GM21528 (cell line): Measurements from ENCODE around the gene NT5M.
"Not testable (repeated sequence)": the region's sequence is repeated elsewhere in the genome, so short reads cannot be mapped to it uniquely, and the experiment has no call there.

Experiments
- ATAC-seq: cut with Tn5 transposase; IDR thresholded peaks from one replicate; pipeline ENCODE4 v1.9.1; 2021; ENCODE audit warnings: mild to moderate bottlenecking, moderate library complexity; ENCODE audit not compliant: unreplicated experiment, low FRiP score

The NT5M gene

GRCh38 chr17:17303010-17303846 is at the start of gene NT5M:
NT5M (plus strand) TSS chr17:17303373; CDS start chr17:17303551, 178 bp downstream.
- peak; percentile 63 for ATAC-seq

GRCh38 chr17:17253406-17253805 is 49.8 kb upstream of the NT5M start:
- no peak for ATAC-seq

DNA sequence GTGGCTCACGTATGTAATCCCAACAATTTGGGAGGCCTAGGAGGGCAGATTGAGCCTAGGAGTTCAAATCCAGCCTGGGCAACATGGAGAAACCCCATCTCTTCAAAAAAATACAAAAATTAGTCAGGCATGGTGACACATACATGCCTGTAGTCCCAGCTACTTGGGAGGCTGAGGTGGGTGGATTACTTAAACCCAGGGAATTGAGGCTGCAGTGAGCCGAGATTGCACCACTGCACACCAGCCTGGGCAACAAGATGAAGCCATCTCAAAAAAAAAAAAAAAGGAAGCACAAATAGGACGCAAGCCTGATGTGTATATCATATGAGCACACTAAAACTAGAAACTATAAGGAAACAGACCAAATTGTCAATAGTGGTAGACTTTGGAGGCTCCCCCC is 49.1 kb upstream of the NT5M start:
- no peak for ATAC-seq

- not testable (repeated sequence) for ATAC-seq
Observed at GRCh38 chr17:17255689-17256088, 47.5 kb upstream of the NT5M start.

- no peak for ATAC-seq
Observed at GRCh38 chr17:17256316-17256715, 46.9 kb upstream of the NT5M start.

DNA sequence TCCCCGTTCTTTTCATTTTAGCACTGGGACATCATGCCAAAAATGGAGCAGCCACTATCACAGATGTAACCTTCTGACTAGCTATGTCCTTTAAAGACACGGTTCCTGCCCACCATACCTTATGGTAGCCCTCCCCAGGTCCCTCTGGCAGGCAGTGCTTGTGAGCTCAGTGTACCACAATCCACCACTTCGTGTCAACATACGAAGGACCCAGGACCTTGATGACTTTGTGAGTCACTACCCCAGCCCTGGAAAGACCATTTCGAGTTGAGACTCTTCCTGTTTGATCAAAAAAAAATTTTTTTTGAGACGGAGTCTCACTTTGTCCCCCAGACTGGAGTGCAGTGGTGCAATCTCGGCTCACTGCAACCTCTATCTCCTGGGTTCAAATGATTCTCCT is 45.2 kb upstream of the NT5M start:
- no peak for ATAC-seq

- no peak for ATAC-seq
Observed at GRCh38 chr17:17258998-17259397, 44.2 kb upstream of the NT5M start.

GRCh38 chr17:17264430-17264829 is 38.7 kb upstream of the NT5M start:
- ATAC-seq, result no peak

DNA sequence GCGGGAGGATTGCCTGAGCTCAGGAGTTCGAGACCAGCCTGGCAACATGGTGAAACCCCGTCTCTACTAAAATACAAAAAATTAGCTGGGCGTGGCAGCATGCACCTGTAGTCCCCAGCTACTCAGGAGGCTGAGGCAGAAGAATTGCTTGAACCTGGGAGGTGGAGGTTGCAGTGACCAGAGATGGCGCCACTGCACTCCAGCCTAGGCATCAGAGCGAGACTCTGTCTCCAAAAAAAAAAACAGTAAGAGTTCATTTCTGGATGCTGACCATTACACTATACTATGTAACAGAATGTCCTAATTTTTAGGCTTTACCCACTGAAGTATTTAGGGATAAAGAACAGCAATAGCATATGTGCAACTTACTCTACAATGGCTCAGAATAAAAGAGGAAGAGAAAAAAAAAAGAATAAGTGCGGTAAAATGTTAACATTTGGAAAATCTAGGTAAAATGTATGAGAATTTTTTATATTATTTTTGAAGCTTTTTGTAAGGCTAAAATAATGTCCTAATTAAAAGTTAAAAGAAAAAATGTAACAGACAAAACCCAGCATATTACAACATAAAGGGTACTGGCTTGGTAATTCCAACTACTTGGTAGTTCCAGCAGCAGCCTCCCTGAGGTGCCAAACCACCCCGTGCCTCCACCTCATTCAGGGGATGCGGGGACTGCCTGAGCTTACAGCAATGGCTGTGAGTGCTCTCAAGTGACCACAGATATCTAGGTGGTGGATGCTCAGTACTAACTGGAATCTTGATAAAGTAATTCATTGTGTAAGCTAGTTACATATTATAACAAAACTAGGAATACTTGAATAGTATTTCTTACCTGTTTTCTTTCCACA is 33.0 kb upstream of the NT5M start:
- no peak for ATAC-seq

- no peak for ATAC-seq
Observed at GRCh38 chr17:17275971-17276370, 27.2 kb upstream of the NT5M start.

- not testable (repeated sequence) for ATAC-seq
Observed at GRCh38 chr17:17277431-17277830, 25.7 kb upstream of the NT5M start.

GRCh38 chr17:17279316-17279715 is 23.9 kb upstream of the NT5M start:
- no peak for ATAC-seq

- peak; percentile 91 for ATAC-seq
Observed at GRCh38 chr17:17280613-17281549, 22.3 kb upstream of the NT5M start, which contains the start of gene COPS3. COPS3 (minus strand) TSS chr17:17281246; CDS start chr17:17281186, 60 bp downstream.

GRCh38 chr17:17285951-17286350 is 17.2 kb upstream of the NT5M start:
- no peak for ATAC-seq

GRCh38 chr17:17289086-17289485 is 14.1 kb upstream of the NT5M start:
- no peak for ATAC-seq

DNA sequence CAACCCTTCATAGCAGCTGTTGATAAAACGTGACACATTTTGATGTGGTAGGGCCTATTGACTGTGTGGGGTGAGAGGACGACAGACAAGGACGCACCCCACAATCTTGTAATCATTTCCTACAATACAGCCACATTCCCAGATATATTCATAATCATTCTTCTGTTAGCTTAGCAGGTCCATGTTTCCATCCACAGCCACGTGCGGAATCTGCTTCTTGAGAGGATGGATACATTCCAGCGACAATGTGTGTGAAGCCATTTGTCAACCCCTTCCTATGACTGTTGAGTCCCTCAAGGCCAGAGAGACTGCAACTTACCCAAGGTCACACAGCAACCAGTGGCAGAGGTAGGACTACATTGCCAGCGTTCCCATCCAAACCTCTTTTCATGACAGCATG is 13.5 kb upstream of the NT5M start:
- ATAC-seq, result no peak

DNA sequence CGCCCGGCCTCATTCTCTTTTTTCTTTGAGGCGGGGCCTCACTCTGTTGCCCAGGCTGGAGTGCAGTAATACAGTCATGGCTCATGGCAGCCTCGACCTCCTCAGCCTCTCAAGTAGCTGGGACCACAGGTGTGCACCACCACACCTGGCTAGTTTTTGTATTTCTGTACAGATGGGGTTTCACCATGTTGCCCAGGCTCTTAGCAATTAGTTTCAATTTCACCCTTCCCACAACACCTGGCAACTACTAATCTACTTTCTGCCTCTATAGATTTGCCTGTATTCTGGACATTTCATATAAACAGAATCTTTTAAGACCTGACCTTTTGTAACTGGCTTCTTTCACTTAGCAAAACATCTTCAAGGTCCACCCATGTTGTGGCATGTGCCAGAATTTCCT is 8.0 kb upstream of the NT5M start:
- no peak for ATAC-seq

GRCh38 chr17:17297217-17297616 is 6.0 kb upstream of the NT5M start:
- ATAC-seq, result no peak

DNA sequence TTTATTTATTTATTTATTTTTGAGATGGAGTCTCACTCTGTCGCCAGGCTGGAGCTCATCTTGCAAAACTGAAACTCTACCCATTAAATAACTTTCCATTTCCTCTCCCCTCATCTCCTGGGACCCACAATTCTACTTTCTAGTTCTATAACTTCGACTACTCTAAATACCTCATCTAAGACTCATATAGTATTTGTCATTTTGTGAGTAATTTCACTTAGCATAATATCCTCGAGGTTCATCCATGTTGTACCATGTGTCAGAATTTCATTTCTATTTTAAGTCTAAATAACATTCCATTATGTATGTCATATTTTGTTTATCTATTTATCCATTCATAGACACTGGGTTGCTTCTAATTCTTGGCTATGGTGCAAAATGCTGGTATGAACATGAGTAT is 5.1 kb upstream of the NT5M start:
- ATAC-seq, result no peak
